Activated naive CD8-positive, alpha-beta T cell treated with anti-CD3 and anti-CD28 coated beads, Interleukin-2, amount 50 U/mL, for 24 hours (primary cell): ENCODE measurements around the gene MARK3.

Experiments
- ATAC-seq: fragments of 150-1000 bp; cut with Tn5 transposase; one replicate; pipeline ENCODE4 v1.10.0; 2021
- DNase-seq: peaks from one replicate; pipeline ENCODE4 v3.0.0; 2021
- H3K27ac Mint-ChIP-seq: one replicate; pipeline ENCODE4 v1.8.0; 2021; ENCODE audit warnings: mild to moderate bottlenecking, mixed read lengths
- H3K27me3 Mint-ChIP-seq: one replicate; pipeline ENCODE4 v1.8.0; 2021; ENCODE audit warnings: mixed read lengths
- H3K36me3 Mint-ChIP-seq: one replicate; pipeline ENCODE4 v1.8.0; 2021; ENCODE audit warnings: low read depth, mixed read lengths
- H3K4me1 Mint-ChIP-seq: one replicate; pipeline ENCODE4 v1.8.0; 2021; ENCODE audit warnings: mixed read lengths
- H3K4me3 Mint-ChIP-seq: one replicate; pipeline ENCODE4 v1.8.0; 2021; ENCODE audit warnings: mild to moderate bottlenecking, moderate library complexity, mixed read lengths
- H3K9me3 Mint-ChIP-seq: one replicate; pipeline ENCODE4 v1.8.0; 2021; ENCODE audit warnings: mixed read lengths

MARK3 gene

DNA sequence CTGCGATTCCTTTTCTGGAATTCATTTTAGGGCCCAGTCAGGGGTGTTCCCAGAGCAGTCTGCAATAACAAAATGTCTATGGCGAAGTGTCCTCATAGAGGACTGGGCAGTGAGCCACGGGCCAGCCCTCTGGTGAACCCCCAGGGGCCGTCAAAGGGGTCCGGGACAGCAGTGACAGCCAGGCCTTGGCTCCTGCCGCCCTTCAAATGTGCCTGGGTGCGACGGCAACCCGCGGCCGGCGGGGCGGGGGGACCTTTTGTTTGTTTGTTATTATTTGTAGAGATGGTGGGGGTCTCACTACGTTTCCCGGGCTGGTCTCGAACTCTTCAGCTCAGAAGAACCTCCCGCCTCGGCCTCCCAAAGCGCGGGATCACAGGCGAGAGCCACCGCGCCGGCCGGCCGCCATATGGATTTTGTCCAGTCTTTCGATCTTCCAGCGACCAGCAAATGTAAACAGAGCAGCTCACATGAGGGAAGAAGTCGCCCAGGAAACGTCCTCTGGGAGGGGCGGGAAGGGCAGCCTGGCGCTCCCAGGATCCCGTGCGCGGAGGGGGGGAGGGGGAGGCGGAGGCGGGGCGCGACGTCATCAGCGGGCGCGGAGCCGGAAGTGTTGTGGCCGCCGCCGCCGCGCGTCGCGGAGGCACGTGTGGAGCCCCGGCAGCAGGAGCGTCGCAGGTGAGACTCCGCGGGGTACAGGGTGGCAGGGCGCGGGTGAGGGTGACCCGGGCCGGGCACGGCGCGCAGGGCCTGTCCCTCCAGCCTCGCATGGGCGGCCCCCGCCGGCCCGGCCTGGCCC lies 143.6 kb downstream of the MARK3 start, which contains the start of gene TRMT61A:
TSS of gene TRMT61A (plus strand) at position 610 of the 796 bp plus-strand sequence. CDS start 783 bp downstream, outside the sequence.
- Mint-ChIP-seq H3K4me3 (peak within 1 kb of the TSS; percentile 95), H3K36me3 (peaks cover 6% of the 10 kb centered on the region), H3K9me3 (no peaks in the 10 kb centered on the region), H3K27me3 (peaks cover 4% of the 10 kb centered on the region), H3K4me1 (peaks cover 40% of the 10 kb centered on the region), H3K27ac (peak within 1 kb of the TSS; percentile 97)
- peak; percentile 34 for ATAC-seq
- DNase-seq = peak; percentile 82

DNA sequence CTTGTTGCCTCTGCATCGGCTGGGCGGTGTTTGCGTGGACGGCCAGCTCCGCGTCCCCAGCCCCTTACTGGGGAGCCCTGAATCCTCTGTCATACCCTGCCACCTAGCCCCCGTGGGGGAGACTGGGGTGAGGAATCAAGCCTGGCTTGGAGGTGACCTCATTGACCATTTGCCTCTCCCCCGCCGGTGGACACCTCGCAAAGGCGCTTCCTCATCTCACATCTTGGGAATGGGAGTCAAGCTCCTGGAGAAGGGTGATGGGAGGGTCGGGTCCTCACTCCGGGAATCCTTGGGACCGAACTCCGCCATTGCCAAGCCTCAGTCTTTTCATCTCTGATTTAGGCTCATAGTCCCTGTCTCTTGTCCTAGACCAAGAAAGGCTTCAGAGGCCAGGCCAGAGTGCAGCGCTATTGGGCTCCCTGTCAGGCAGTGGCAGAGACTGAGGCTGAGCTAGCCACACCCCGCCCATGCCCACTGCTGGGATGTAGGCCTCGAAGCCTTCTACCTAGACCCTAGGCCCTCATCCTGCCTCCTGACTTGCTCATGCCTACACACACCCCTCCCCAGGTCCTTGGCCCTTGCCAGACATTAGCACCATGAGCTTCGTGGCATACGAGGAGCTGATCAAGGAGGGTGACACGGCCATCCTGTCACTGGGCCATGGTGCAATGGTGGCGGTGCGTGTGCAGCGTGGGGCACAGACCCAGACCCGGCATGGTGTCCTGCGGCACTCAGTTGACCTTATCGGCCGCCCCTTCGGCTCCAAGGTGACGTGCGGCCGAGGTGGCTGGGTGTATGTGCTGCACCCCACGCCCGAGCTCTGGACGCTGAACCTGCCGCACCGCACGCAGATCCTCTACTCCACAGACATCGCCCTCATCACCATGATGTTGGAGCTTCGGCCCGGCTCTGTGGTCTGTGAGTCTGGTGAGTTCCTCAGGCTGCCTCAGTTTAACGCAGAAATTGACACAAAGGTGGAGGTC lies 144.5 kb downstream of the MARK3 start:
- Mint-ChIP-seq H3K9me3 (no peaks in the 10 kb centered on the region), H3K36me3 (peaks cover 6% of the 10 kb centered on the region), H3K4me3 (peak overlapping the region; percentile 95), H3K27ac (peak overlapping the region; percentile 97), H3K27me3 (peaks cover 1% of the 10 kb centered on the region), H3K4me1 (peaks cover 40% of the 10 kb centered on the region)
- DNase-seq = no peak
- ATAC-seq = no peak

GRCh38 chr14:103530390-103530789 lies 145.2 kb downstream of the MARK3 start:
- Mint-ChIP-seq H3K27ac (peak overlapping the region; percentile 97), H3K27me3 (peaks cover 1% of the 10 kb centered on the region), H3K4me1 (peaks cover 40% of the 10 kb centered on the region), H3K9me3 (no peaks in the 10 kb centered on the region), H3K36me3 (peaks cover 6% of the 10 kb centered on the region), H3K4me3 (peak overlapping the region; percentile 95)
- no peak for ATAC-seq
- peak; percentile 40 for DNase-seq

- peaks cover 40% of the 10 kb centered on the region for H3K4me1 Mint-ChIP-seq
- ATAC-seq = no peak
Observed at GRCh38 chr14:103530831-103531230, 145.6 kb downstream of the MARK3 start.

DNA sequence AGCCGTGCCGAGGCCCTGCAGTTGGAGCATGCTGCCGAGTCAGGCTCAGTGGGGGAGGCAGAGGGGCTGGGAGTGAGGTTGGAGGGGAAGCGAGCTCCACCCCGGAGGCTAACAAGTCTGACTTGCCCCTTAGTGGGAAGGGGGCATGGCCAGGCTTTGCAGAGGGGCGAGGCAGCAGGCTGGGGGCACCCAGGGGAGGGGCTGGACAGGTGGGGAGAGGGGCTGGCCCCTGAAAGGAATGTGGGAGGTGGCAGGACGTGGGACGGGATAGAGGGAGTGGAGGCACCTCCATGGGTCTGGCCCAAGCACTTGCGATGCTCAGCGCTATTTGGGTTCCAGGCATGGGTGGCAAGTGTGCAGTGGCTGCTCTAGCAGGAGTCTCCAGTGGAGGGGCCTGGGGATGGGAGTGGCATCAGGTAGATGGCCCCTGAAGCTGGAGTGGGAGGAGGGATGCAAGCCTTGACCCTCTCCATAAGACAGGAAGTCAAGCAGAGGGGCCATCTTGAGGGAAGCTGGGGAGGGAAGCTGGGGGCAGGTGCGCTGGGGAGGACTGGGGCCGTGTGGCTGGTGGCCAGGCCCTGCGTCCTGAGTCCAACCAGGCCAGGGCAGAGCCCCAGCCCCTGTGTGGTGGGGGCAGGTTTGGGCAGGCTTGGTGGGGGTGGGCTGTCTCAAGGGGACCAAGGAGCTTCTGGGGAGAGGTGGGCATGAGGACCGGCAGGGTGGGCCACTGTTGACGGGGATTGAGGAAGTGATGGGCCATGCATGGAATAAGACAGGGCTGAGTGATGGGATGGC lies 146.4 kb downstream of the MARK3 start:
- ATAC-seq (no peak), DNase-seq (no peak)
- Mint-ChIP-seq H3K4me3 (no peak overlapping the region), H3K27me3 (peaks cover 1% of the 10 kb centered on the region), H3K9me3 (no peaks in the 10 kb centered on the region), H3K27ac (no peak overlapping the region), H3K36me3 (peaks cover 6% of the 10 kb centered on the region), H3K4me1 (peaks cover 38% of the 10 kb centered on the region)

More at GRCh38 chr14:103530831-103531230, 145.6 kb downstream of the MARK3 start:
- H3K27ac Mint-ChIP-seq = peak overlapping the region; percentile 70
- no peak for DNase-seq
- H3K4me3 Mint-ChIP-seq = peak overlapping the region; percentile 95
- H3K27me3 Mint-ChIP-seq = peaks cover 1% of the 10 kb centered on the region
- H3K9me3 Mint-ChIP-seq = no peaks in the 10 kb centered on the region
- H3K36me3 Mint-ChIP-seq = peaks cover 6% of the 10 kb centered on the region

DNA sequence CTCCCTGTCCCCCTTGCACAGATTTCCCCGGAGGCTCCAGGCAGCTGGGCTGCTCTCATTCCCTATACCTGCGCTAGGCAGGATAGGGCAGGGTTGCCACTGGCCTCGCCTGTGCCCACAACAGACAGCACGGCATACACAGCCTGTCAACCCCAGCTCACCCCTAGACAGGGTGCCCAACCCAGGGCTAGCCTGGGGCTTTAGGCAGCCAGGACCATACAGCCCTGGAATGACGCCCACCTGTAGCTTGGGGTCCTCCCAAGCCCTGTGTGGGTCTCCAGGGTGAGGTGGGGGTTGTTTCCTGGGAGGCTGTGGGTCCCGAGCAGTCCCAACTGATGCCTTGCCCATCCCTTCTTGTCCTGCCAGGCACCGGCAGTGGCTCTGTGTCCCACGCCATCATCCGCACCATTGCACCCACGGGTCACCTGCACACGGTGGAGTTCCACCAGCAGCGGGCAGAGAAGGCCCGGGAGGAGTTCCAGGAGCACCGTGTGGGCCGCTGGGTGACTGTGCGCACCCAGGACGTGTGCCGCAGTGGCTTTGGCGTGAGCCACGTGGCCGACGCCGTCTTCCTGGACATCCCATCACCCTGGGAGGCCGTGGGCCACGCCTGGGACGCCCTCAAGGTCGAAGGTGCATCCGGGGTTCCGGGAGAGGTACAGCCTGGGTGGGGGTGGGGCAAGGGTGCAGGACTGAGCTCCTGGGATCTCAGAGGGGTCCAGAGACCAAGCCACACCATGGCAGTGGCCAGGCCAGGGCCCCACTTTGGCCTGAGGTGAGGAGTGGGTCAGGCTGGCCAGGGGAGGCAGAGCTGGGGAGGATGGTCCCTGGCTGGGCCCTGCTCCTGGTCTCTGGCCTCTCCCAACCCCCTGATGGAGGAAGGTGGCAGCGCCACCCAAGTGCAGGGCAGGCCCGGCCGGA lies 147.3 kb downstream of the MARK3 start:
- ATAC-seq (no peak), DNase-seq (no peak)
- H3K36me3 Mint-ChIP-seq = peaks cover 6% of the 10 kb centered on the region
- peaks cover 31% of the 10 kb centered on the region for H3K4me1 Mint-ChIP-seq
- H3K9me3 Mint-ChIP-seq = no peaks in the 10 kb centered on the region
- H3K4me3 Mint-ChIP-seq = no peak overlapping the region
- no peak overlapping the region for H3K27ac Mint-ChIP-seq
- H3K27me3 Mint-ChIP-seq = peaks cover 1% of the 10 kb centered on the region

DNA sequence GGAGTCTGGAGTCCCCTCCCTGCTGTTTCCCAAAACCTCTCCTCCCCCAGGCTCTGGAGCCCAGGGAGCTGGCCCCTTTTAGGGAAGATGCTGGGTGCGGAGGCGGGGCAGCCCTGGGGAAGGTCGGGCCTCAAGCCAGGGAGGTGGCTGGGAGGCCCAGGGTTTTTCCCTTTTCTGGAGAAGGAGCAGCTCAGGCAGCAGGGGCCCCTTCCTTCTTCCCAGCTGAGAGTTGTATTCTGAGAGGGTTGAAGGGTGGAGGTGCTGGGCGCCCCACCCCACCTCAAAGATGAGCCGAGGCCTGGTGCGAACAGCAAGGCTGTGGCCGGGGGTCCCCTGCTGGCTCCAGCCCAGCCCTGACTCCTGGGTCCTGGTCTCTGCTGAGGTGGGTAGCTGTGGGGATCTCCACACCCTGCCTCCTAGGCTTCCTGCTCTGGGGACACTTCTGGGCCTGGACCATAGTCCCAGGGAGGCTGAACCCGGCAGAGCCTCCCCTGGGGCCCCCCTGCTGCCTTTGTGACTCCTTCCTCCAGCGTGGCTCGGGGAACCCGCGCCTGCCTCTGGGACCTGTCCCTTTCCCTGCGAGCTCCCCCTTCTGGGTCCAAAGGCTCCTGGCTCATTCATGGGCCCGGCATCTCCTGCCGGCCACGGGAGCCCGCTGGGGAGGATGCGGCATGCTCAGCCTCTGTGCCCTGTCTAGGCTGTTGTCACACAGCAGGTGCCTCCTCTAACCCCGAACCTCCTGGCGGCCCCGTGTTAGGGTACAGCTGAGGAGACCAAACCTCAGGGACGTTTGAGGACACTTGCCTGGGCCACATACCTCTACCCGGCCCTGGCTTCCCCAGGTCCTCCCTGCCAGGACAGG lies 148.2 kb downstream of the MARK3 start:
- Mint-ChIP-seq H3K27ac (no peak overlapping the region), H3K27me3 (peaks cover 1% of the 10 kb centered on the region), H3K9me3 (no peaks in the 10 kb centered on the region), H3K4me3 (no peak overlapping the region), H3K36me3 (peaks cover 6% of the 10 kb centered on the region), H3K4me1 (peaks cover 24% of the 10 kb centered on the region)
- no peak for ATAC-seq
- DNase-seq = no peak

- Mint-ChIP-seq H3K27me3 (peaks cover 1% of the 10 kb centered on the region), H3K27ac (no peak overlapping the region), H3K36me3 (peaks cover 6% of the 10 kb centered on the region), H3K4me1 (peaks cover 20% of the 10 kb centered on the region), H3K4me3 (no peak overlapping the region), H3K9me3 (no peaks in the 10 kb centered on the region)
- ATAC-seq (no peak), DNase-seq (no peak)
Observed at GRCh38 chr14:103533999-103534575, 148.9 kb downstream of the MARK3 start.

DNA sequence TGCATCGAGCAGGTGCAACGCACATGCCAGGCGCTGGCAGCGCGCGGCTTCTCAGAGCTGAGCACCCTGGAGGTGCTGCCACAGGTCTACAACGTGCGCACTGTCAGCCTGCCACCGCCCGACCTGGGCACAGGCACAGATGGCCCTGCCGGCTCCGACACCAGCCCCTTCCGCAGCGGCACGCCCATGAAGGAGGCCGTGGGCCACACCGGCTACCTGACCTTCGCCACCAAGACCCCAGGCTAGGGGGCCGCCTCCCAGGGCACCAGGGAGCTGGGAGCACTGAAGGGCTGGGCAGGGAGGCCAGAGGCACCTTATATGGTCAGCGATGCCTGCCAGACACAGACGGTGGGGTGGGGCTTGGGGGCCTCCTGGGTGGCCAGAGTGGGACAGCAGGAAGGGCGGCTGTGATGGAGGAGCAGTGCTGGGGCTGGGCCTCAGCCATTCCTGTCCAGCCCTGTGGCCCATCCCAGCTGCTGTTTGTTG lies 149.4 kb downstream of the MARK3 start:
- H3K4me3 Mint-ChIP-seq = no peak overlapping the region
- no peak for ATAC-seq

GRCh38 chr14:103535081-103535890 lies 150.1 kb downstream of the MARK3 start:
- Mint-ChIP-seq H3K27ac (no peak overlapping the region), H3K4me3 (no peak overlapping the region), H3K27me3 (peaks cover 2% of the 10 kb centered on the region), H3K4me1 (peaks cover 11% of the 10 kb centered on the region), H3K9me3 (no peaks in the 10 kb centered on the region), H3K36me3 (peaks cover under 1% of the 10 kb centered on the region)
- DNase-seq (no peak), ATAC-seq (no peak)

More for the DNA sequence above, 149.4 kb downstream of the MARK3 start:
- Mint-ChIP-seq H3K36me3 (peaks cover 4% of the 10 kb centered on the region), H3K27me3 (peaks cover 2% of the 10 kb centered on the region), H3K27ac (no peak overlapping the region), H3K4me1 (peaks cover 18% of the 10 kb centered on the region), H3K9me3 (no peaks in the 10 kb centered on the region)
- DNase-seq = no peak

DNA sequence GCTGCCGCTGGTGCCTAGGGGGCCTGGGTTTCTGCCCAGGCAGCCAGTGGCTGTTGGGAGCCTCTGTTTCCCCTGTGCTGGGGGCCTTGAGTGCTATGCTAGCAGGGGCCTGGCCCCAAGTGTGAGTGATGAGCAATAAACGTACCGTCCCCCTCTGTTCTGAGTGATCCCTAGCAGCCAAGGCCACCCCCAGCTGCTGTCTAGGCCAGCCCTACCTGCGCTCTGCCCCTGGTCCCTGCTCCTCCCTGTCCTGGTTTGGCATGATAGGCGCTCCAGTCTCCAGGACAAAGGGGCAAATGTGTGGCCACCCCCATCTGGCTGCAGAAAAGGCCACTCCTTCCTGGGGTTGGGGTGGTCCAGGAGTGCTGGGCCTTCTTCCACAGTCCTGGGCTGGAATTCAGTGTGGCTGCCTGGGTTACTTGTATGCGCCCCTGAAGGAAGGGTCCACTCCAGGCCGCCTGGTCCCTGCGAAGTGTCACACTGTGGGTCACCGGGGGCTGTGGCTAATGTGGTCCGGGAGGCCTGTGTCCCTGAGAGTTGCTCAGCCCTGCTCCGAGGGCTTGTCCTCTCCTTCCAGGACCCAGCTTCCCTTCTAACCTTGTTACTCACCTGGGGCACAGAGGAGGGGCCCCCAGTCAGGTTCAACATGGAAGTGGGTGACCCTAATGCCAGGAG lies 150.8 kb downstream of the MARK3 start:
- Mint-ChIP-seq H3K4me1 (peaks cover 5% of the 10 kb centered on the region), H3K27ac (no peak overlapping the region), H3K9me3 (no peaks in the 10 kb centered on the region), H3K36me3 (no peaks in the 10 kb centered on the region), H3K4me3 (no peak overlapping the region), H3K27me3 (peaks cover 2% of the 10 kb centered on the region)
- ATAC-seq = no peak
- DNase-seq = no peak
